Putamen (tissue), 1 donor: Measurements from ENCODE around the gene KRT13.

ENCODE experiments used
- DNase-seq: peaks from one replicate; pipeline ENCODE4 v3.0.0-alpha.2; 2016; ENCODE audit warnings: low spot score

The KRT13 gene

DNA sequence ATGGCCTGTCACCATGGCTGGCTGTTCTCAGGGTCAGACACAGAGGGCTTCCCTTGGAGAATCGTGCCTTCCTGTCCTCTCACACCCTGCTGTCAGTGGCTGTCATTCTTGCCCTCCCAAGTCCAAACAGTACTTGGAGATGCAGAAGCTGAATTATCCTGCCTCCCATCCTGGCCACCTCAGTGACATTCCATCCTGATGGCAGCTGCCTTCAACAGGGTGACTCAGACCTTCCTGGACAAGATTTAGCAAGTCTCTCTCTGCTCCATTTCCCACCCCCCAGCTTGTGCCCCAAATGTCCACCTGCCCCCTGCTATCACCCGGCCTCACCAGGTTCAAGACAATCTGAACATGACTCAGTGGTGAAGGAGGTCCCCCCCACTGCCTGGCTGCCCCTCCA lies 10.9 kb downstream of the KRT13 start:
- no peak for DNase-seq

- no peak for DNase-seq
Observed at GRCh38 chr17:41492771-41493170, 12.6 kb downstream of the KRT13 start.

DNA sequence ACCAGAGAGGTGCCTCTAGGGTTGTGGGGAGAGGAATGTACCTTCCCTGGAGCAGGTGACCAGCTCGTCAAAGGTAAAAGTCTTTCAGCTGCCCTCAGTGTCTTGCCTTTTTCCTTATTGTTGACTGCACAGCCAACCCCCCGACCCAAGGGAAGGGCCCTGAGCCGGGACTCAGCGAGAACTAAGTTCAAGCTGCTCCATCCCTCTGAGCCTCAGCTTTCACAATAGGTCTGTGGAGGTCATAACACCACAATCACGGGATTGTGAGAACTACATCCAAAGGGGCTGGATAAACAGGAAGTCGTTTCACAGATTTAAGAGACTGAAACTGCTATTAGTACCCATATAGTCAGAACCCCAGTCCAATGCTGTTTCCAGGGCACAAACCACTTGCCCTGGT lies 13.1 kb downstream of the KRT13 start:
- peak; percentile 7 for DNase-seq

- no peak for DNase-seq
Observed at GRCh38 chr17:41491476-41491875, 13.9 kb downstream of the KRT13 start.

DNA sequence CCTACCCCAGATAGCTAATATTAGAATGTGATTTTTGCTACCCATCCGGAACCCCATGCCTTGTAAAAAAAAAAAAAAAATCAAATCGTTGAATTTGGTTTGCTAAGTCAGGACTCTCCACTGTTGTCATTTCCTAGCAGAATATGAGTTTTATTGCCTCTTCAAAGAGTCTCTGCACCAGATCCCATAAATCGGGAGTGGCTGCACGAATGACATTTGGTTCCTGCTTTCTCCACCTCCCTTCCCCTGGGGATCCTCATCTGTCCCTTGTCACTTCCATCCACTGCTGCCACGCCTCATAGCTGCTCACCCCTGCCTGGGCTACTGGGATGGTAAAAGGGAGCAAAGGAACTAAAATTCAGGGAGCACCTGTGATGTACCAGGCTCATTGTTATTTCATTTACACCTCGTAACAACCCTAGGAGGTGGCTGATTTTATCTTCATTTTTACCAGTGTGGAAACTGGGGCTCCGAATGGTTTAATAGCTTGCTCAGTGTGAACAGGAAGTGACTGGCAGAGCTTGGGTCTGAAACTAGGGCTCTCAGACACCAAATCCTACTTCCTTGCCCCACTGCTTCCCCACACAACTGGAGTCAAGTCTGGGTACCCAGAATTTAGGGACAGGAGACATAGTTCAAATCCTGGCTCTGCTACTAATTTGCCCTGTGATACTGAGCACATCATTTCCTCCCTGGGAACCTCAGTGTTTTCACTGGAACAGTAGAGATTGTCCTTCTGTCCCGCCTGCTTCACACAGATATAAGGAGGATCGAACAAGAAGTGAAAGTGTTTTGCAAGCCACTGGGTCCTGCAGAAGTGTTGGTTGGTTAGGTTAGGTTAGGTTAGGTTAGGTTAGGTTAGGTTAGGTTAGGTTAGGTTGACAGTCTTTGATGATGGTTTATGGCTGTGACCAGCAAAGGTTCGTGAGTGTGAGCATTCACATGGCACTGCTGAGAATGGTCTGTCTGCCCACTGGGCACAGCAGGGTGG lies 15.1 kb downstream of the KRT13 start:
- DNase-seq = no peak

DNA sequence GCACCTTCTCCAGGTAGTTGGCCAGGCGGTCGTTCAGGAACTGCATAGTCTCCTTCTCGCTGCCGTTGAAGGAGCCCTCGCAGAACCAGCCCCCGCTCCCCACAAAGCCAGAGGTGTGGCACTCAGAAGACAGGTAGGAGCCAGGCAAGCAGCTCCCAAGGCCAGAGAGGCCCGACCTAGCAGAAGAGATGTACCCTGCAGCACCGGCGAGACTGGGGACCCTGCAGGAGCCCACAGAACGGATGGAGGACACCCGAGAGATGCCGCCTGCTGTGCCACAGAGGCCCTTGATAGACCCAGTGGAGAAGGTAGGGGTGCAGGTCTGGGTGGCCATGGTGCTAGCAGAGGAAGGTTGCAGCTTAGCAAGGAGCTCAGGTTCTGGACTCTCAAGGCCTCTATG lies 15.9 kb downstream of the KRT13 start, which contains the start of gene KRT36:
TSS of gene KRT36 (minus strand) at position 380 of the 400 bp plus-strand sequence. CDS start at position 334, 46 bp downstream.
- DNase-seq = no peak

DNA sequence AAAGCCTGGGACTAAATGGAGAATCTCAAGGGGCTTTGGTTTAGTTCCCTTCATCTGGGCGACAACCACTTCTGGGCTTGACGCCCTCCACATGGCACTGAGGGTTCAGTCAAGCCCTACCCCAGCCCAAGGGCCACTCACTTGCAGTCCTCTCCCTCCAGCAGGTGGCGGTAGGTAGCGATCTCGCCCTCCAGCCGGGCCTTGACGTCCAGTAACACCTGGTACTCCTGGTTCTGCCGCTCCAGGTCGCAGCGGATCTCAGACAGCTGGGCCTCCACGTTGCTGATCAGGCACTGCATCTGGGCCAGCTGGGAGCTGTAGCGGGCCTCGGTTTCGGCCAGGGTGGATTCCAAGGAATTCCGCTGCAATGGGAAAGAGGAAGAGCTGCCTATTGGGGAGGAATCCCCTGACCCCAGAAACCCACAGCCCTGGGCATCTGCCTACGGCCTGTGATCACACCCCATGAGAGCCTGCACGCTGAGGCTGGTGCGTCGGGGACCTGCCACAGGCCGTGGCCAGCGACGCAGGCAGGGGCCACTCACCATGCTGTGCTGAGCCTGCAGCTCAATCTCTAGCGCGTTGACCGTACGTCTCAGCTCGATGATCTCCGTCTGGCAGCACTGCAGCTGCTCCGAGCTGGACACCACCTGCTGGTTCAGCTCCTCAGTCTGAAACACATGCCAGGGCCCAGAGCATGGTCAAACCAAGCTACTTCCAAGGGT lies 18.4 kb downstream of the KRT13 start:
- no peak for DNase-seq

GRCh38 chr17:41486316-41486715 lies 19.1 kb downstream of the KRT13 start:
- DNase-seq = no peak

DNA sequence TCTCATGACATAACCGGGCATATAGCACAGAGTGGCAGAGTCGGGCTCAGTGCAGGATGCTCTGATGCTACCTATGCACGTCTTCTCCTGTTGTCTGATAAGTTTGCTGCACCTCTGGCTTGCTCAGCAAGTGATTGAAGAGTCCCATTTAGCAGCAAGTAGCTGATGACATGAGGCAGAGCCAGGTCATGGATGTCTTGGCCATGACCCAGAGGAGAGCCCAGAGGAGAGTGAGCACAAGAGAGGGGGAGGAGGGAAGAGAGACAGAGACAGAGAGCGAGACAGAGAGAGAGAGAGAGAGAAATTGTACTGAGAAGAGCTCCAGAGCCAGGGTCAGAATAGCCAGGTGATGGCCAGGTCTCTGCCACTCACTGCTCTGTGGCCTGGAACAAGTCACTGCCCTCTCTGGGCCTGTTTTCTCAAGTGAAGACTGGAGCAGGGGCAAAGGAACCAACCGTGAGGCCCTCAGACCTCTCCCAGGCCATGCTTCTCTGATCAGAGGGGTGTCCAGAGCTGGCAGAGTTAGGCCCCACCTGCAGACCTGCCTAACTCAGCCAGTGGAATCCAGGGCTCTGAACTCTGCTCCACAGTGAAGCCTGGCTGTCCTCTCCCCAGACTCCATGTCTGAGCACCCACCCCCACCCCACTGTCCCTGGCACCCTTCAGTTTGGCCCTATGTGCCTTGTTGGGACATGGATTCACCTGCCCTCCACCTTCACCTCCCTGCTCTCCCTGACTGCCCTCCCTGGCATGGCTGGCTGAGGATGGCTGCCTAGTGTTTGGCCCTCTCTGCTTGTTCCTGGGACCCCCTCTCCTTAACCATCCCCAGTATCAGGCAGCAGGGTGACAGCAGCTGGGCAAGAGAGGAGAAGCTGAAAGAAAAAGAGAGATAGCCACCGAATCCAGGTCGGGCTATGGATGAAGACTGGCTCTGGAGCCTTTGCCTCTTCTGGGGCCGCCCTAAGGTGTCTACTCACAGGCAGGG lies 20.2 kb downstream of the KRT13 start:
- DNase-seq = no peak

DNA sequence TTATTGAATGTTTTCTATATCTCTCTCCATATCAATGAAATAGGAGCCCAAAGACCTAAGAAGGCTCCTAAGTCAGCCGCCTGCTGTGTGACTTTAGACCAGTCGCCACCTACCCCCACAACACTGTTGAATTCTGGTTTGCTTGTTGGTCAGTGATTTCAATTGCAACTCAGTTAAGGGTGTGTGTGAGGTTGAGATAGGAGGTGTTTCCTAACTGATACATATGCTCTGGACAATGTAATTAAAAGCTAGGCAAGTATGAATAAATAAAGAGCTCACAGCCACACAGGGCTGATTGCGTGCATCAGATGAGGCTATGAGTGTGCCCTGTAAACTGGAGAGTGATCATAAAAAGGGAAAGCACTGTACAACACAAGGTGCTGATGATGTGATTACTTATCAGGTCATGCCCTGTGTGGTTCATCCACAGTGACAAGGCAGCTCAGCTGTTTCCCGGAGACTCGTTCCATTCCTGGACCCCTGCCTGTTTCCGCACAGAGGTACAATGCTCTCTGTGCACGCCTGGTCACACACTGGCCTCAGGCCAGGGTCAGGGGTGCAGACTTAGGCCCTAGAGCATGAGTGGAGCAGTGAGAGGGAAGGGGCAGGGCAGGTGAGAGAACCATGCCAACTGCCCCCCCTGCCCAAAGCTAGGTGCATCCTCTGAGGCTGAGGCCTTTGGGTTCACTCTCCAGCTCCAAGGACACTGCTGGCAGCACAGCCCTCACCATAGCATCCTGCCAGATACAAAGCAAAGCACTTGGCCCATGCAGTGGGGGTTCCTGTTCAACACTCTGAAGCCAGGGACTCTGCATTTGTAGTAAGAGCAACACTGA lies 21.2 kb downstream of the KRT13 start:
- no peak for DNase-seq

GRCh38 chr17:41483531-41483930 lies 21.9 kb downstream of the KRT13 start:
- DNase-seq = no peak

GRCh38 chr17:41481036-41481435 lies 24.4 kb downstream of the KRT13 start, which contains the start of gene KRT35:
Gene KRT35 (minus strand): TSS chr17:41481151. CDS start chr17:41481097, 54 bp downstream.
- DNase-seq = no peak

DNA sequence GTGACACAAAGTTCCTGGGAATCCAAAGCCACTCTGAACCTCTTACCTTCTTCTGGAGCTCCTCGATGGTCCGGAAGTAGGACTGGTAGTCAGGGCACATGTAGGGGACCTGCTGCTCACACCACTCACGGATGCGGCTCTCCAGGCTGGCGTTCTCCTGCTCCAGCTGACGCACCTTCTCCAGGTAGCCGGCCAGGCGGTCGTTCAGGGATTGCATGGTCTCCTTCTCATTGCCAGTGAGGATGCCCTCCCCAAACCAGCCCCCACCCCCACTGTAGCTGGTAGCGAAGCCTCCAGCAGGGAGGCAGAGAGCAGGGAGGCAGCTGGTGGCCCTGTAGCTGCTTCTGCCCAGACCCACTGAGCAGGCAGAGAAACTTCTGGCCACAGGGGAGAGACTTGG lies 24.8 kb downstream of the KRT13 start:
- no peak for DNase-seq

GRCh38 chr17:41480136-41480535 lies 25.3 kb downstream of the KRT13 start:
- DNase-seq = no peak

- DNase-seq = no peak
Observed at GRCh38 chr17:41478237-41478636, 27.2 kb downstream of the KRT13 start.

- DNase-seq = no peak
Observed at GRCh38 chr17:41476866-41477815, 28.3 kb downstream of the KRT13 start.

GRCh38 chr17:41475421-41475820 lies 30.0 kb downstream of the KRT13 start:
- no peak for DNase-seq

- DNase-seq = no peak
Observed at GRCh38 chr17:41474863-41475262, 30.5 kb downstream of the KRT13 start.

- no peak for DNase-seq
Observed at GRCh38 chr17:41468346-41468745, 37.1 kb downstream of the KRT13 start.

GRCh38 chr17:41467561-41467960 lies 37.9 kb downstream of the KRT13 start:
- DNase-seq = no peak
